Erythroblast (primary cell): Measurements from ENCODE around the gene NAE1.

Source experiments
- DNase-seq, 2 experiments: peaks; one replicate each; lab custom pipeline; 2025; lab: John Stamatoyannopoulos, UW
- GATA1 ChIP-seq: IDR thresholded peaks from 2 replicates; pipeline ENCODE4 v1.6.1; 2011; ENCODE audit warnings: low read depth, mild to moderate bottlenecking, control low read depth, low read length, moderate library complexity
- POLR2A ChIP-seq: IDR thresholded peaks from 2 replicates; pipeline ENCODE4 v1.6.1; 2011; ENCODE audit warnings: mild to moderate bottlenecking, low read length

NAE1 gene

GRCh38 chr16:66845080-66845410, 14.3 kb upstream of the NAE1 start:
- TF ChIP-seq GATA1 (no peak), POLR2A (no peak)
- DNase-seq, result no peak

GRCh38 chr16:66844342-66845079, 13.7 kb upstream of the NAE1 start, which contains the start of gene CA7:
TSS of gene CA7 (plus strand) at chr16:66844414. CDS start at chr16:66844488, 74 bp downstream.
- TF ChIP-seq POLR2A (no peak), GATA1 (no peak)
- no peak for DNase-seq

- TF ChIP-seq GATA1 (no peak), POLR2A (no peak)
- DNase-seq, result no peak
Observed at GRCh38 chr16:66844009-66844341, 13.2 kb upstream of the NAE1 start.

DNA sequence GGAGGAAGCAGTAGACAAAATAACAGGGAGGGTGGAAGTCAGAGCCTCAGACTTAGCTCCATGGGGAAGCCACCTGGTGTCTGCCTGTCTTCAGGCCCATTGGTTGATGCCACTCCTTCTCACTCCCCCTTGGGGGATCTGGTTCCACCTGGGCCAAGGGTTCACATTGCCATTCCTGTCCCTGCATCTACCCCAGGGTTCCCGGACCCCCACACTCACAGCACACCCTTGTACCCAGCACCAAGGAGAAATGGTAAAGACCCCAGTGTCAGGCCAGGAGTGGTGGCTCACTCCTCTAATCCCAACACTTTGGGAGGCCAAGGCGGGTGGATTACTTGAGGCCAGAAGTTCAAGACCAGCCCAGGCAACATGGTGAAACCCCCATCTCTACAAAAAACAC, 12.4 kb upstream of the NAE1 start:
- DNase-seq, result no peak
- TF ChIP-seq GATA1, result no peak
- no peak for TF ChIP-seq POLR2A

DNA sequence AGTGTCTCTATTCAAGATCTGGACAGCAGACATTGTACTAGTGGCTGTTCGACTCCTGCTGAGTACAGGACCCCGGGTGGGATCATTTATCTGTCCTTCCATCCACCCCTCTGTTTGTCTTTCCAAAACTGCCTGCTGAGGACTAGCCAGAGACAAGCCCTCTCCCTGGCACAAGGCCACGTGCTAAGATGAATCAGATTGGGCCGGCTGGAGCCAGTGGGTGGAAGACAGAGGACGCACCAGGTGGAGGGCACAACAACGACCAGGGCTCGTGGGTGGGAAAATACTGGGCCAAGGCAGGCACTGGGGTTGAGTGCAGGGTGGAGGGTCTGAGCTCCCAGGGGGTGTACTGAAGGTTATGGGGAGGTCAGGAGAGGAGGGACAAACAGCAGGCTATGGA, 12.0 kb upstream of the NAE1 start:
- TF ChIP-seq GATA1 (no peak), POLR2A (no peak)
- peak; percentile 42 to 46 for DNase-seq

DNA sequence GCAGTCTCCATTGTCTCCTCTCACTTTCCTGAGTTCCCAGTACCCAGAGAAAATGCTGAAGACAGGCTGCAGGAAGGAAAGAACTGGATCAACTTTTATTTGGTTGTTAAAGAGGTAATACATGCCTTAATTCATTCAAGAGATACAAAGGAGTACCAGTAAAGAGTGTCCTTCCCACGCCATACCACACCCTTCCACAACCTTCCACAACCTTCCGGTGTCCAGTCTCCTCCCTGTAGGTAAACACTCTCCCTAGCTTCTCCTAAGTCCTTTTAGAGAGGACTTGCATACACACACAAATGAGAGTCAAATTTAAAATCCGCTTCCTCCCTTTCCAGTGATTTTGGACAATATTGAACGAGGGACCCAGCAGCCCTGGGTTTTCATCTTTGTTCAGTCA, 10.6 kb upstream of the NAE1 start:
- no peak for TF ChIP-seq POLR2A
- TF ChIP-seq GATA1, result no peak
- DNase-seq, result no peak

DNA sequence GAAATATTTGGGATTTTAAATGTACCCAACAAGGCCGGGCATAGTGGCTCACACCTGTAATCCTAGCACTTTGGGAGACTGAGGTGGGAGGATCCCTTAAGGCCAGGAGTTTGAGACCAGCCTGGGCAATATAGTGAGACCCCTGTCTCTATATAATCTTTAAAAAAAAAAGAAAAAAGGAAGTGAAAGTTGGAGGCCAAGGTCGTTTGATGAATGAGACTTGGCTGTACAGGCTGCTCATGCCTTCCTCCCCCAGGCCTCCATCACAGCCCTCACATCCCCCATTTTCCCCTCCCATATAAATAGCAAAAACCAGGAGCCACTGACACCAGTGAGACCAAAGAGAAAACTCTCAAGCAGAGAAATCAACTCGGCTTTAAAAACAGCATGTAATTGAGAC, 10.1 kb upstream of the NAE1 start:
- no peak for DNase-seq
- TF ChIP-seq GATA1 (no peak), POLR2A (no peak)

DNA sequence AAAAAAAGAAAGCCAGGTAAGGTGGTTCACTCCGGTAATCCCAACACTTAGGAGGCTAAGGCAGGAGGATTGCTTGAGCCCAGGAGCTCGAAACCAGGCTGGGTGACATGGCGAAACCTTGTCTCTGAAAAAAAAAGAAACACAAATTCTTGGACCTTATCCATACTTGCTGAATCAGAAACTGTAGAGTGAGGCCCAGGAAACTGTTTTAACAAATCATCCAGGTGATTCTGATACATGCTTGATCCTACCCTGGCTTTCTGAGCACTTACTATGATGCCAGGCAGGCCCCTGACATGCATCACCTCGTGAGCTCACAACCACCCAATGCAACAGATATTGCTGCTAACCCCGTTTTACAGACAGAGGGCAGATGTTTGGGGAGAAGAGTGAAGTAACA, 4.0 kb upstream of the NAE1 start:
- no peak for DNase-seq
- TF ChIP-seq POLR2A (no peak), GATA1 (no peak)

DNA sequence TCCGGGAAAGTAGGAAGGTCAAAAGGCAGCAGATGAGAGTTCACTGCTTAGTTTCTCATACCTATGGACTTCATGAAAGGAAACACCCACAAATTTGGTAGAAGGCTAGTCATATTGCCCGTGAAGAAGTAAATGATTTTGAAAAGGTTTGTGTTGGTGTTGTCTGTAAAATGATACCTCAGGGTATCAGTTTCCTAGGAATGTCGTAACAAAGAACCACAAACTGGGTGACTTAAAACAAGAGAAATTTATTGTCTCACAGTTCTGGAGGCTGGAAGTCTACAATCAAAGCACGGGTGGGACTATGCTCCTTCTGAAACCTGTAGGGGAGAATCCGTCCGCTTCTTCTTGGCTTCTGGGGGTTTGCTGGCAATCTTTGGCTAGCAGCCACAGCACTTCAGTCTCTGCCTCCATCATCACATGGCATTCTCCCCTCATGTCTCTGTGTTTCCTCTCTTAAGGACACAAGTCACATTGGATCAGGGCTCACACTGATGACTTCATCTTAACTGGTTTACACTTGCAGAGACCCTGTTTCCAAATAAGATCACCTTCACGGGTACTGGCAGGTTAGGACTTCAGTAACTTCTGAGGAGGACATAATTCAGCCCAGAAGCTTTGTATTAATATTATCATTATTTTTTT, 2.0 kb upstream of the NAE1 start:
- no peak for DNase-seq
- TF ChIP-seq POLR2A (no peak), GATA1 (no peak)

DNA sequence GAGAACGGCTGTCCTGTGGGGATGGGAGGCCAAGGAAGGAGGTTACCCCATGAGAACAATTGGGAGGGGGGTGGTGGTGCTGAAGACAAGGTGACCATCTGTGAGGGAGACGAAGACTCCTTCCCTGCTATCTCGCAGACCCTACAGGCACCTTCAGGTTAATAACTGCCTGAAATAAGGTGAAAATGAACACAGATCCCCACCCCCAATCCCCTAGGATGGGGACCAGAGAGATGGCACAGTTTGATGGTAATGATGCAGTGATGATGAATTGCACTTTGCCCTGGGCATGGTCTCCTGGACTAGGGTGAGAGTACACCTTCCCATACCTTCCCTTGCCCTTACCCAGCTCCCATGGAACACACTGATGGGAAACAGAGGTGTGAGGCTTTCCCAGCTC, 1.4 kb upstream of the NAE1 start:
- no peak for TF ChIP-seq GATA1
- TF ChIP-seq POLR2A, result no peak
- no peak for DNase-seq

GRCh38 chr16:66824006-66824405, 6.8 kb downstream of the NAE1 start:
- DNase-seq, result no peak
- no peak for TF ChIP-seq GATA1
- no peak for TF ChIP-seq POLR2A

DNA sequence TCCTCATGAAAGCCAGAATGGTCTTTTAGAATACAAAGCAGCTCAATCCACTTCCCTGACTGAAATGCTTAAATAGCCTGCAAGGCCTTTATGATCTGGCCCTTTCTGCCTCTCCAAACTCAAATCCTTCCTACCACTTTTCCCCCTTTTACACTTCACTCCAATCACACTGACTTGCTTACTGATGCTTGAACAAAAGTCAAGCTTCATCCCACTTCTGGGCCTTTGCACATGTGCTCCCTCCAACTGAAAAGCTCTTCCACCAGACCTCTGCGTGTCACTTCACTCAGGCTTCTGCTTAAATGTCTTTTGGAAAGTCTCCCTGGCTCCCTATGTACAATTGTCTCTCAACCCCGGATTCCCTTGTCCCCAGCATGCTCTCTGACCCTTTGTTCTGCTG, 16.0 kb downstream of the NAE1 start:
- DNase-seq, result no peak
- TF ChIP-seq GATA1 (no peak), POLR2A (no peak)

DNA sequence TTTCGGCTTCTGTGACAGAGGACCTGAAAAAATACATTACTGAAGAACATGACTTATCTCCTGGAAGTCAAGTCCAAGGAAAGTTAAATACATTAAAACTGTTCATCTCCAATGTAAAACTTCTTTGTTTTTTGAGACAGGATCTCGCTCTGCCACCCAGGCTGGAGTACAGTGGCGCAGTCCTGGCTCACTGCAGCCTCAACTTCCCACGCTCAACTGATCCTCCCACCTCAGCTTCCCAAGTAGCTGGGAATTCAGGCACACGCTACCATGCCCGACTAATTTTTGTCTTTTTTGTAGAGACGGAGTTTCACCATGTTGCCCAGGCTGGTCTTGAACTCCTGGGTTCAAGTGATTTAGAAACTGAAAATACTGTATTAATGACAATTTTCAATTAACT, 19.7 kb downstream of the NAE1 start:
- no peak for DNase-seq
- TF ChIP-seq POLR2A (no peak), GATA1 (no peak)

DNA sequence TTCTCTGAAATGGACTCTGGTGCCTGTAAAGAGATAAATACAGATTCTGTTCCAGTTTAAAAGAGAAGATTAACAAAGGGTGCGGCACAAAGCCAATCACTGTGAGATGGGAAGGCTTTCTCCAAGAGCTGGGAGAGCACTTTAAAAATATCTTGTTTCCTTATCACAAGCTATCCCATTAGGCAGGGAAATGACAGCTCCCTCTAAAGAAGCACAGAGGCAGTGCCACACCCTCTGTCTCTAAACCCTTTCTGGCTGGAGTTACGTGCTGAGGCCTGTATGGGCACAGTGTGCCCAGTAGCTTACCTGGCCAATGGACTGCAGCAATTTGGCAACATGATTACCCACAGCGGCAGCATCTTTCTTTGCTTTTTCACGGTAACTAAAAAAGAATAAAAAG, 20.4 kb downstream of the NAE1 start:
- TF ChIP-seq POLR2A (no peak), GATA1 (no peak)
- DNase-seq, result no peak

DNA sequence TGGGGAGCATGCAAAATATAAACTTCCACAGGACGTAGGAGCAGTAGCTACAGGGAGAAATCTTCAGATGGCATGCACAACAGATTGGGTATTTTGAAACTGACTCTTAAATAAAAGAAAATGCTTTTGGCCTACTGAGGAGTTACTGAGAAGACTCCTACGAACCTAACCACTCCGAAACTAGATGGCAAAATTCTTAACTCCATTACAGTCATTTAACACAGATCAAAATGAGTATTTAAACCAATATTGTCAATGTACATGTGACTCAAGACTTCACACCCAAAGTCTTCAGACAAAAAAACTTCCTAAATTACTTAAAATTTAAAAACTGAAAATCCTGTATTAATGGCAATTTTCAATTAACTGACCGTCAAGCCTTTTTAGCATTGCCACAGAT, 21.0 kb downstream of the NAE1 start:
- TF ChIP-seq GATA1, result no peak
- TF ChIP-seq POLR2A, result no peak
- DNase-seq, result no peak
